ENCODE results near the gene MYO9B.

GRCh38 chr19:17220207-17220758 is 144.7 kb downstream of the MYO9B start:
- TF ChIP-seq POLR2A (IDR thresholded peaks at IDR 0.05): no peak
- TF ChIP-seq, protein P1, sequence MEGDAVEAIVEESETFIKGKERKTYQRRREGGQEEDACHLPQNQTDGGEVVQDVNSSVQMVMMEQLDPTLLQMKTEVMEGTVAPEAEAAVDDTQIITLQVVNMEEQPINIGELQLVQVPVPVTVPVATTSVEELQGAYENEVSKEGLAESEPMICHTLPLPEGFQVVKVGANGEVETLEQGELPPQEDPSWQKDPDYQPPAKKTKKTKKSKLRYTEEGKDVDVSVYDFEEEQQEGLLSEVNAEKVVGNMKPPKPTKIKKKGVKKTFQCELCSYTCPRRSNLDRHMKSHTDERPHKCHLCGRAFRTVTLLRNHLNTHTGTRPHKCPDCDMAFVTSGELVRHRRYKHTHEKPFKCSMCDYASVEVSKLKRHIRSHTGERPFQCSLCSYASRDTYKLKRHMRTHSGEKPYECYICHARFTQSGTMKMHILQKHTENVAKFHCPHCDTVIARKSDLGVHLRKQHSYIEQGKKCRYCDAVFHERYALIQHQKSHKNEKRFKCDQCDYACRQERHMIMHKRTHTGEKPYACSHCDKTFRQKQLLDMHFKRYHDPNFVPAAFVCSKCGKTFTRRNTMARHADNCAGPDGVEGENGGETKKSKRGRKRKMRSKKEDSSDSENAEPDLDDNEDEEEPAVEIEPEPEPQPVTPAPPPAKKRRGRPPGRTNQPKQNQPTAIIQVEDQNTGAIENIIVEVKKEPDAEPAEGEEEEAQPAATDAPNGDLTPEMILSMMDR (IDR thresholded peaks at IDR 0.05): no peak
- TF ChIP-seq POLR2AphosphoS5 (IDR thresholded peaks at IDR 0.05): no peak
- no peak for TF ChIP-seq EP300 (IDR thresholded peaks at IDR 0.05; ENCODE audit: low read depth)
